ENCODE results near the gene RIPPLY1. TPM values are rescaled to one million over a fixed set of nuclear protein-coding genes. Genes with fewer than 3 reads are reported as not detected.

The RIPPLY1 gene
- total and polyA plus RNA-seq, 9 of the 15 experiments (the other 6 are each of a cell fraction or from before 2014, with no cell fraction given) = not detected

GRCh38 chrX:106921637-106922036, 18.5 kb upstream of the RIPPLY1 start:
- no peaks in the 10 kb centered on the region for H3K9me3 ChIP-seq (replicated peaks; ENCODE audit: control insufficient read depth, insufficient read depth, low read depth, low read length)
- no peaks in the 10 kb centered on the region for H3K4me1 ChIP-seq (replicated peaks in 1 of 2; ENCODE audit: control insufficient read depth in 2 of 2, insufficient read depth in 2 of 2, low read length in 2 of 2)
- ATAC-seq (no peak), DNase-seq (ENCODE audit: extremely low read depth in 1 of 4, low spot score in 3 of 4) (no peak), FAIRE-seq (no peak)
- H3K4me2 ChIP-seq (ENCODE audit: insufficient read depth, low read length) = no peak overlapping the region
- no peak overlapping the region for H2AFZ ChIP-seq (ENCODE audit: low read depth, low read length)
- BruUV-seq (replicated peaks) = no TSS peak
- no peaks in the 10 kb centered on the region for H3K27me3 ChIP-seq (ENCODE audit: control insufficient read depth in 2 of 2, insufficient read depth in 2 of 2, low read length in 2 of 2)
- H3K36me3 ChIP-seq (ENCODE audit: control insufficient read depth, insufficient read depth, low read length) = no peaks in the 10 kb centered on the region
- no peaks in the 10 kb centered on the region for H3K79me2 ChIP-seq (ENCODE audit: control insufficient read depth, insufficient read depth, low read length)
- POLR2A ChIA-PET = no interaction called here
- no peak overlapping the region for H3K4me3 ChIP-seq
- H3K27ac ChIP-seq (ENCODE audit: extremely low read depth, low read depth, low read length) = no peak overlapping the region
- in situ Hi-C loops (cut with MboI) = no loop called here
- CTCF ChIA-PET (ENCODE audit: low intra/inter-chr PET ratio) = no interaction called here
- no peaks in the 10 kb centered on the region for H4K20me1 ChIP-seq (replicated peaks; ENCODE audit: control insufficient read depth, insufficient read depth, low read length)
- H3K9me1 ChIP-seq (ENCODE audit: control insufficient read depth, insufficient read depth, low read length) = no peaks in the 10 kb centered on the region
- 0% methylated on average over 1 of the region's 2 CpGs for WGBS (ENCODE audit: insufficient coverage, low coverage, missing lambda C conversion rate)
- intact Hi-C loops (cut with micrococcal nuclease) = no loop called here
- no peak overlapping the region for H3K9ac ChIP-seq (ENCODE audit: insufficient read depth in 1 of 2, low read depth in 2 of 2, low read length in 2 of 2)
- TF ChIP-seq CREB1 (IDR thresholded peaks at IDR 0.05) = no peak
- TF ChIP-seq CREB1 (CRISPR knock-in tag; IDR thresholded peaks at IDR 0.05) = no peak
- TF ChIP-seq TAF1 (IDR thresholded peaks at IDR 0.05; ENCODE audit: control insufficient read depth, extremely low read depth, insufficient read depth, low read length, severe bottlenecking) = no peak
- no peak for TF ChIP-seq HOXB6 (CRISPR knock-in tag; IDR thresholded peaks at IDR 0.05; ENCODE audit: borderline replicate concordance)
- no peak for TF ChIP-seq PHTF2 (CRISPR knock-in tag; IDR thresholded peaks at IDR 0.05)
- TF ChIP-seq ZNF277 (CRISPR knock-in tag; IDR thresholded peaks at IDR 0.05; ENCODE audit: borderline replicate concordance) = no peak
- no peak for TF ChIP-seq RBM14 (IDR thresholded peaks at IDR 0.05; ENCODE audit: borderline replicate concordance, insufficient read depth, low read depth, low read length)
- no peak for TF ChIP-seq PTTG1 (tag; IDR thresholded peaks at IDR 0.05; ENCODE audit: low read depth)
- no peak for TF ChIP-seq KLF13 (tag; IDR thresholded peaks at IDR 0.05; ENCODE audit: borderline replicate concordance, low read depth)
- TF ChIP-seq ZBTB8A (IDR thresholded peaks at IDR 0.05; ENCODE audit: partially characterized antibody) = no peak
- TF ChIP-seq, protein P1, sequence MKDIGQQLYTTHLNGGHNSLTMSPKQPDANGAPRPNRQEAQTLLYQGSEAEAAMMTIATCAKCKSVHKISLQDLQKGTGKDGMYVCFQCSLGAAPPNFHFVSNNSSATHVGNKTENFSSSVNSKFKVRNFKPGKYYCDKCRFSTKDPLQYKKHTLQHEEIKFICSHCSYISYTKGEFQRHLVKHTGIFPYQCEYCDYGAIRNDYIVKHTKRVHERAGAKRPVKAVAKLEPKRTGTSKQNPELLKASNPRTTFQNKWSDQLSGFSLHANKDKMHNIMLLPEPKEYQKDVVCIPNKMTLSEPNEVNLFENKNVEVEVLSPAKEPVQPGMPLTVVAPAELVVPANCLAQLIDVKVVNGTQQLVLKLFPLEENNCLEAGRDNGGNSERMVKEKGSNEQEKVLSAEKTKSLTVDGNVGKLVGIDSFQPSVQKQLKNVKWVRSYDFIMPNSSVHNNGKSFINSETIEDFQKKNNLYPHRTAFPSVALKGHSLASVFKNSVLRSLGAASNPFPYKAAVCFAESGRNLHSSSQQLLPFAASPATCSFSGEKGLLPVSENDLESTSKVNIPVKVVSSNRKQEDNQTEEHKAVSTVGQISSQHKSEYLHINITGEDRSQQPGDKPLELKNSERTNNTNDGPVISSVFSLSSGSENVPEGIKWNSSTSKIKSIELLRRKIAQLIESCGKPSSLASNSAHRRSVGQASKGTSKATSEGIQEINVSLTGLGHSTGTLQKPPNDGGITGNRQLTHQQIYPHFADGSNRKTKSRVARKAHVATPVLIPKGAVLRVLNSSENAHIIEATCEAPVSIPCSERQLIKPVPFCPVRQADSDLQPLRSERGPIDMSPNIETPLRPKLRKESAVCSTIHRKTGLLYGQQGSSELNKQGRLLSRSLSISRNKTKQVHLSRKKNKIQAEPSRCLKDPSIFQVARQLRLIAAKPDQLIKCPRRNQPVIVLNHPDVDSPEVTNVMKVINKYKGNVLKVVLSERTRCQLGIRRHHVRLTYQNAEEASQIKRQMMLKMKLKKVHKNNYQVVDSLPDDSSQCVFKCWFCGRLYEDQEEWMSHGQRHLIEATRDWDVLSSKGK (CRISPR knock-in tag; IDR thresholded peaks at IDR 0.05) = no peak
- no peak for TF ChIP-seq GABPA (tag; conservative IDR thresholded peaks at IDR 0.05; ENCODE audit: low read depth)
- TF ChIP-seq TEAD4 (IDR thresholded peaks at IDR 0.05; ENCODE audit: low read length) = no peak
- no peak for TF ChIP-seq TEAD4 (CRISPR knock-in tag; IDR thresholded peaks at IDR 0.05; ENCODE audit: borderline replicate concordance)
- no peak for TF ChIP-seq RB1 (IDR thresholded peaks at IDR 0.05; ENCODE audit: low read depth)
- TF ChIP-seq, protein P2, sequence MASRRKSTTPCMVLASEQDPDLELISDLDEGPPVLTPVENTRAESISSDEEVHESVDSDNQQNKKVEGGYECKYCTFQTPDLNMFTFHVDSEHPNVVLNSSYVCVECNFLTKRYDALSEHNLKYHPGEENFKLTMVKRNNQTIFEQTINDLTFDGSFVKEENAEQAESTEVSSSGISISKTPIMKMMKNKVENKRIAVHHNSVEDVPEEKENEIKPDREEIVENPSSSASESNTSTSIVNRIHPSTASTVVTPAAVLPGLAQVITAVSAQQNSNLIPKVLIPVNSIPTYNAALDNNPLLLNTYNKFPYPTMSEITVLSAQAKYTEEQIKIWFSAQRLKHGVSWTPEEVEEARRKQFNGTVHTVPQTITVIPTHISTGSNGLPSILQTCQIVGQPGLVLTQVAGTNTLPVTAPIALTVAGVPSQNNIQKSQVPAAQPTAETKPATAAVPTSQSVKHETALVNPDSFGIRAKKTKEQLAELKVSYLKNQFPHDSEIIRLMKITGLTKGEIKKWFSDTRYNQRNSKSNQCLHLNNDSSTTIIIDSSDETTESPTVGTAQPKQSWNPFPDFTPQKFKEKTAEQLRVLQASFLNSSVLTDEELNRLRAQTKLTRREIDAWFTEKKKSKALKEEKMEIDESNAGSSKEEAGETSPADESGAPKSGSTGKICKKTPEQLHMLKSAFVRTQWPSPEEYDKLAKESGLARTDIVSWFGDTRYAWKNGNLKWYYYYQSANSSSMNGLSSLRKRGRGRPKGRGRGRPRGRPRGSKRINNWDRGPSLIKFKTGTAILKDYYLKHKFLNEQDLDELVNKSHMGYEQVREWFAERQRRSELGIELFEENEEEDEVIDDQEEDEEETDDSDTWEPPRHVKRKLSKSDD (conservative IDR thresholded peaks at IDR 0.05; ENCODE audit: low read length) = no peak
